Measurements from ENCODE around the gene FAM118B. TPM values are rescaled to one million over a fixed set of nuclear protein-coding genes. Genes with fewer than 3 reads are reported as not detected.

The FAM118B gene
- polyA plus RNA-seq, 1 experiment: 14.2 TPM

GRCh38 chr11:126207896-126208295, 3.7 kb upstream of the FAM118B start:
- ChIA-PET CTCF (no interaction called here), POLR2A (no interaction called here)
- TF ChIP-seq, protein P1, sequence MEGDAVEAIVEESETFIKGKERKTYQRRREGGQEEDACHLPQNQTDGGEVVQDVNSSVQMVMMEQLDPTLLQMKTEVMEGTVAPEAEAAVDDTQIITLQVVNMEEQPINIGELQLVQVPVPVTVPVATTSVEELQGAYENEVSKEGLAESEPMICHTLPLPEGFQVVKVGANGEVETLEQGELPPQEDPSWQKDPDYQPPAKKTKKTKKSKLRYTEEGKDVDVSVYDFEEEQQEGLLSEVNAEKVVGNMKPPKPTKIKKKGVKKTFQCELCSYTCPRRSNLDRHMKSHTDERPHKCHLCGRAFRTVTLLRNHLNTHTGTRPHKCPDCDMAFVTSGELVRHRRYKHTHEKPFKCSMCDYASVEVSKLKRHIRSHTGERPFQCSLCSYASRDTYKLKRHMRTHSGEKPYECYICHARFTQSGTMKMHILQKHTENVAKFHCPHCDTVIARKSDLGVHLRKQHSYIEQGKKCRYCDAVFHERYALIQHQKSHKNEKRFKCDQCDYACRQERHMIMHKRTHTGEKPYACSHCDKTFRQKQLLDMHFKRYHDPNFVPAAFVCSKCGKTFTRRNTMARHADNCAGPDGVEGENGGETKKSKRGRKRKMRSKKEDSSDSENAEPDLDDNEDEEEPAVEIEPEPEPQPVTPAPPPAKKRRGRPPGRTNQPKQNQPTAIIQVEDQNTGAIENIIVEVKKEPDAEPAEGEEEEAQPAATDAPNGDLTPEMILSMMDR (IDR thresholded peaks at IDR 0.05; ENCODE audit: insufficient read depth, low read depth, low read length): no peak
- no peak overlapping the region for H3K4me3 ChIP-seq (ENCODE audit: low read depth, low read length)
- peaks cover 13% of the 10 kb centered on the region for H3K36me3 ChIP-seq (ENCODE audit: control insufficient read depth, insufficient read depth, low read length)
- no peaks in the 10 kb centered on the region for H3K27me3 ChIP-seq (ENCODE audit: control insufficient read depth, insufficient read depth, low read length)
- no peak for DNase-seq (ENCODE audit: low read depth)

- no peak for DNase-seq (ENCODE audit: low read depth)
- TF ChIP-seq, protein P1 (IDR thresholded peaks at IDR 0.05; ENCODE audit: insufficient read depth, low read depth, low read length): no peak
- ChIA-PET POLR2A (no interaction called here), CTCF (no interaction called here)
- Histone ChIP-seq H3K27me3 (ENCODE audit: control insufficient read depth, insufficient read depth, low read length) (no peaks in the 10 kb centered on the region), H3K4me3 (ENCODE audit: low read depth, low read length) (peak overlapping the region; percentile 68), H3K36me3 (ENCODE audit: control insufficient read depth, insufficient read depth, low read length) (peaks cover 2% of the 10 kb centered on the region)
Observed at GRCh38 chr11:126210871-126211235, 729 bp upstream of the FAM118B start.

DNA sequence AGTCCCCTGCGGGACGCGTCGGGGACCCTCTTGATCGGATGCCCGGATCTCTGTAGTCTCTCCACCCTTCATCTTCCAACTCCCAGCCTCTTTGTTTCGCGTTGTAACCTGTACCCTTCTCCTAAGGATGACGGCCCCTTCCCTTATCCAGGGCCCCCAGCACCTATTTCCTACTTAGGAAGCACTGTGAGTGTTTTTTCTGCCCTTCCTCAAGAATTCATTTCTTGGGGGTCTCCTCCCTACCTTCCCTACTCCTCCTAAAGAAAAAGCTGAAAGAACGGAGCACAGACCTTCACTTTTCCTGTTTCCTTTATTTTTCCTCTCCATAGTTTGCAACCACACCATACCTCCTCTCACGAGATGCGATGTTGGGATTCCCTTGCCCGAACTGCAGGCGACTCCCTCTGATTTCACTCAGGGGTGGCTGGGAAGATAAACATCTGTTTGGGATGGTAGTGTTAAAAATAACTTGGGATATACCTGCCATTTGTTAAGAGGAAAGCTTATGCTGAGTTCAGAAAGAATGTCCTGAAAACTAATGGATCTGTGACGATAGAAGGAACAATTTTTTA, 593 bp downstream of the FAM118B start:
- CTCF ChIA-PET: no interaction called here
- H3K36me3 ChIP-seq (ENCODE audit: control insufficient read depth, insufficient read depth, low read length): peaks cover 2% of the 10 kb centered on the region
- peak overlapping the region; percentile 68 for H3K4me3 ChIP-seq (ENCODE audit: low read depth, low read length)
- no peak for DNase-seq (ENCODE audit: low read depth)
- POLR2A ChIA-PET: no interaction called here
- H3K27me3 ChIP-seq (ENCODE audit: control insufficient read depth, insufficient read depth, low read length): no peaks in the 10 kb centered on the region
- TF ChIP-seq, protein P1 (IDR thresholded peaks at IDR 0.05; ENCODE audit: insufficient read depth, low read depth, low read length): no peak

DNA sequence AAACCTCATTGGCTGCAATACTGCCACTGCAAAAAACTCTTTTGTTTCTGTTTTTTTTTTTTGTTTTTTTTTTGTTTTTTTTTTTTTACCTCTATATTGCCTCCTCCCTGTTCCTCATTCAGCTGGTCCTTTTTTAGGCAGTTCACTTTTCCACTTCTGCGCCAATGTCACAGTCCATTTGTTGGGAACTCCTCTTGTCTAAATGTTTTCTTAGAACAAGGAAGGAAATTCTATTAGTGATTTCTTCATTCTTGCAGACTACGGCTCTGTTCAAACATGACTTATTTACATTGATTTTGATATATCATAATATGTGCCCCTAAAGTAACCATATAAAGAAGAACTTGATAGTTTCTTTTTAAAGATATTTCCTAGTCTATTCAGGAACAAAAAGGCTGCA, 2.9 kb downstream of the FAM118B start:
- TF ChIP-seq, protein P1 (IDR thresholded peaks at IDR 0.05; ENCODE audit: insufficient read depth, low read depth, low read length): no peak
- no peak for DNase-seq (ENCODE audit: low read depth)
- Histone ChIP-seq H3K27me3 (ENCODE audit: control insufficient read depth, insufficient read depth, low read length) (no peaks in the 10 kb centered on the region), H3K36me3 (ENCODE audit: control insufficient read depth, insufficient read depth, low read length) (peaks cover under 1% of the 10 kb centered on the region), H3K4me3 (ENCODE audit: low read depth, low read length) (no peak overlapping the region)
- ChIA-PET CTCF (no interaction called here), POLR2A (no interaction called here)

- DNase-seq (ENCODE audit: low read depth): no peak
- no peak overlapping the region for H3K4me3 ChIP-seq (ENCODE audit: low read depth, low read length)
- ChIA-PET POLR2A (no interaction called here), CTCF (no interaction called here)
- H3K27me3 ChIP-seq (ENCODE audit: control insufficient read depth, insufficient read depth, low read length): no peaks in the 10 kb centered on the region
- no peaks in the 10 kb centered on the region for H3K36me3 ChIP-seq (ENCODE audit: control insufficient read depth, insufficient read depth, low read length)
- TF ChIP-seq, protein P1 (IDR thresholded peaks at IDR 0.05; ENCODE audit: insufficient read depth, low read depth, low read length): no peak
Observed at GRCh38 chr11:126214841-126215240, 3.3 kb downstream of the FAM118B start.

Measured in BJ (cell line).